Stimulated activated CD8-positive, alpha-beta memory T cell treated with anti-CD3 and anti-CD28 coated beads, Interleukin-2, amount 100 ng/mL, for 1 hour (primary cell): ENCODE data around the gene SHISA7.
"Not testable (repeated sequence)": the region's sequence is repeated elsewhere in the genome, so short reads cannot be mapped to it uniquely, and the experiment has no call there.

Experiments
- DNase-seq, 2 donors: peaks; one replicate each; pipeline ENCODE4 v3.0.0-alpha.2; 2020; ENCODE audit warnings: low read depth in 2 of 2

SHISA7 gene

GRCh38 chr19:55446060-55446459 is 3.0 kb upstream of the SHISA7 start:
- DNase-seq: no peak

- DNase-seq: no peak
Observed at GRCh38 chr19:55444646-55445045, 1.5 kb upstream of the SHISA7 start.

GRCh38 chr19:55443824-55444480 is 852 bp upstream of the SHISA7 start:
- no peak for DNase-seq

- no peak for DNase-seq
Observed at GRCh38 chr19:55442372-55442961, 633 bp downstream of the SHISA7 start.

- DNase-seq: no peak
Observed at GRCh38 chr19:55441692-55442321, 1.3 kb downstream of the SHISA7 start.

GRCh38 chr19:55441319-55441691 is 1.8 kb downstream of the SHISA7 start:
- DNase-seq: no peak

GRCh38 chr19:55440411-55441105 is 2.5 kb downstream of the SHISA7 start:
- no peak for DNase-seq

- DNase-seq: no peak
Observed at GRCh38 chr19:55439052-55439451, 4.0 kb downstream of the SHISA7 start.

GRCh38 chr19:55437410-55437809 is 5.7 kb downstream of the SHISA7 start:
- no peak for DNase-seq

GRCh38 chr19:55436847-55437246 is 6.3 kb downstream of the SHISA7 start:
- no peak for DNase-seq

- DNase-seq: no peak
Observed at GRCh38 chr19:55435020-55435419, 8.1 kb downstream of the SHISA7 start.

- no peak for DNase-seq
Observed at GRCh38 chr19:55434356-55434919, 8.7 kb downstream of the SHISA7 start.

- no peak for DNase-seq
Observed at GRCh38 chr19:55433292-55433691, 9.8 kb downstream of the SHISA7 start.

GRCh38 chr19:55432241-55432959 is 10.7 kb downstream of the SHISA7 start:
- no peak for DNase-seq

GRCh38 chr19:55431183-55431582 is 11.9 kb downstream of the SHISA7 start:
- no peak for DNase-seq

- DNase-seq: no peak
Observed at GRCh38 chr19:55426042-55426441, 17.1 kb downstream of the SHISA7 start.

GRCh38 chr19:55424518-55424917 is 18.6 kb downstream of the SHISA7 start:
- no peak for DNase-seq

GRCh38 chr19:55423225-55424005 is 19.7 kb downstream of the SHISA7 start:
- DNase-seq: no peak

GRCh38 chr19:55421281-55421680 is 21.8 kb downstream of the SHISA7 start:
- DNase-seq: not testable (repeated sequence)

- no peak for DNase-seq
Observed at GRCh38 chr19:55419624-55420236, 23.4 kb downstream of the SHISA7 start.

GRCh38 chr19:55419103-55419502 is 24.0 kb downstream of the SHISA7 start:
- DNase-seq: no peak
